ENCODE data around the gene TCEA3.

The TCEA3 gene

GRCh38 chr1:23461050-23461449 lies 36.5 kb upstream of the TCEA3 start:
- no peak for FAIRE-seq

GRCh38 chr1:23460519-23460918 lies 36.0 kb upstream of the TCEA3 start:
- TF ChIP-seq TAF1 (IDR thresholded peaks at IDR 0.05; ENCODE audit: borderline replicate concordance, low read depth, low read length), result no peak
- TF ChIP-seq POLR2AphosphoS5 (IDR thresholded peaks at IDR 0.05; ENCODE audit: low read depth, low read length), result no peak
- no peak for TF ChIP-seq POLR2A (IDR thresholded peaks at IDR 0.05; ENCODE audit: low read depth, low read length)
- DNase-seq (ENCODE audit: insufficient read length) (no peak), FAIRE-seq (no peak)

More at GRCh38 chr1:23461050-23461449, 36.5 kb upstream of the TCEA3 start:
- no peak for DNase-seq (ENCODE audit: insufficient read length)
- no peak for TF ChIP-seq POLR2AphosphoS5 (IDR thresholded peaks at IDR 0.05; ENCODE audit: low read depth, low read length)
- no peak for TF ChIP-seq POLR2A (IDR thresholded peaks at IDR 0.05; ENCODE audit: low read depth, low read length)
- TF ChIP-seq TAF1 (IDR thresholded peaks at IDR 0.05; ENCODE audit: borderline replicate concordance, low read depth, low read length), result no peak

DNA sequence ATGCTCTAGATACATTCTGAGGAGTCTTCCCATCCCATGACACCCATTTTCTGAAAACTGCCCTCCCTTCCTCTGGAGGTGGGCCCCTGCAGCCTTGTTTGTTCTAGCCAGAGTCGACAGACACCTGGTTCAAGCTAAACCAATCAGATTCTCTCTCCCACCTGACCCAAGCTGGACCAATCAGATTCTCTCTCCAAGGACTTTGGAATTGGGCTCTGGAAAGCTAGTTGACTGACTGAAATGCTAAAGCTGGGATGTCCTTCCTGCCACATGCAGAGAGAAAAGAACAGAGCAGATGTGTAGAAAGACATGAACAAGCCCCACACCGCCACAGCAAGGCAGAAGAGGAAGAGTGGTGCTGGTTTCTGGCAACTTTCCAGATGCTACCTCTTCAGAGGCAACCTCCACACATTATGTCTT lies 34.8 kb upstream of the TCEA3 start:
- no peak for DNase-seq (ENCODE audit: insufficient read length)
- TF ChIP-seq TAF1 (IDR thresholded peaks at IDR 0.05; ENCODE audit: borderline replicate concordance, low read depth, low read length) (no peak), POLR2AphosphoS5 (IDR thresholded peaks at IDR 0.05; ENCODE audit: low read depth, low read length) (no peak), POLR2A (IDR thresholded peaks at IDR 0.05; ENCODE audit: low read depth, low read length) (no peak)
- FAIRE-seq, result no peak

DNA sequence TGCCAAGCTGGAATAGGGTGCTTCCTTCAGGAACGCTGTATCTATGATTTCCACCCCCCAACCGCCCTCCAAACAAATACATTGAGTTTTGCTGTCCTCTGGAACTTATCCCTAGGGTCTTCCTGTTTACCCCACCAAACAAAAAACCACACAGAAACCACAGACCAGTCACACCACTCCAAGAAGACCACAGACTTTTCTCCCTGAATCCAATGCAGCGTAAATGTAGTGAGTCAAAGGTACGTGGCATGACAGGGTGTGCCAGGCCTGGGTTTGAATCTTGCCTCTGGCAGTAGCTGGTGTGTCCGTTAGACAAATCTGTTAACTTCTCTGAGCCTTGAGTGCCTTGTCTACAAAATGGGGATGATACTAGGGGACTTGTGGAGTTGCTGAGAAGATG lies 31.7 kb upstream of the TCEA3 start:
- no peak for TF ChIP-seq POLR2A (IDR thresholded peaks at IDR 0.05; ENCODE audit: low read depth, low read length)
- no peak for TF ChIP-seq TAF1 (IDR thresholded peaks at IDR 0.05; ENCODE audit: borderline replicate concordance, low read depth, low read length)
- no peak for TF ChIP-seq POLR2AphosphoS5 (IDR thresholded peaks at IDR 0.05; ENCODE audit: low read depth, low read length)
- FAIRE-seq, result no peak
- DNase-seq (ENCODE audit: insufficient read length), result no peak

- TF ChIP-seq TAF1 (IDR thresholded peaks at IDR 0.05; ENCODE audit: borderline replicate concordance, low read depth, low read length) (no peak), POLR2A (IDR thresholded peaks at IDR 0.05; ENCODE audit: low read depth, low read length) (no peak), POLR2AphosphoS5 (IDR thresholded peaks at IDR 0.05; ENCODE audit: low read depth, low read length) (no peak)
- no peak for DNase-seq (ENCODE audit: insufficient read length)
- FAIRE-seq, result no peak
These were observed 29.0 kb upstream of the TCEA3 start for GRCh38 chr1:23453455-23454000.

DNA sequence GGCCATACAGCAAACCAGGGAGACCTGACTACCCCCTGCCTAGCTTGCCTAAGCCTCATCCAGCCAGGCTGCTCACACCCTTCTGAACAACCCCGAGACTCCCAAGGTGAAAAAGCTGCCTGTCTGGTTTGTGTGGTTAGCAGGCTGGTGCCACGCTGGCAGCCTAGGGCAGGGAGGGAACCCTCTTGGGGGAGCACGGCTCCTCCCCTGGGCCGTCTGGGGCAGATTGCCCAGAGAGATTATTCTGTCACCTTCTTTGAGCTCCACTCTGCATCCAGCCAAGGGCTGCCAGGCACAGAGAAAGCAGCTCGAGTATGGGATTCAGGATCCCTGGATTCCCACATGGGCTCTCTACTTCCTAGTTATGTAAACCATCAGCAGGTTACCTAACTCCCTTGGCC lies 27.5 kb upstream of the TCEA3 start:
- TF ChIP-seq TAF1 (IDR thresholded peaks at IDR 0.05; ENCODE audit: borderline replicate concordance, low read depth, low read length) (no peak), POLR2A (IDR thresholded peaks at IDR 0.05; ENCODE audit: low read depth, low read length) (no peak), POLR2AphosphoS5 (IDR thresholded peaks at IDR 0.05; ENCODE audit: low read depth, low read length) (no peak)
- no peak for DNase-seq (ENCODE audit: insufficient read length)
- FAIRE-seq, result no peak

GRCh38 chr1:23451441-23451840 lies 26.9 kb upstream of the TCEA3 start:
- no peak for DNase-seq (ENCODE audit: insufficient read length)
- TF ChIP-seq POLR2AphosphoS5 (IDR thresholded peaks at IDR 0.05; ENCODE audit: low read depth, low read length), result no peak
- TF ChIP-seq POLR2A (IDR thresholded peaks at IDR 0.05; ENCODE audit: low read depth, low read length), result no peak
- TF ChIP-seq TAF1 (IDR thresholded peaks at IDR 0.05; ENCODE audit: borderline replicate concordance, low read depth, low read length), result no peak
- FAIRE-seq, result no peak

DNA sequence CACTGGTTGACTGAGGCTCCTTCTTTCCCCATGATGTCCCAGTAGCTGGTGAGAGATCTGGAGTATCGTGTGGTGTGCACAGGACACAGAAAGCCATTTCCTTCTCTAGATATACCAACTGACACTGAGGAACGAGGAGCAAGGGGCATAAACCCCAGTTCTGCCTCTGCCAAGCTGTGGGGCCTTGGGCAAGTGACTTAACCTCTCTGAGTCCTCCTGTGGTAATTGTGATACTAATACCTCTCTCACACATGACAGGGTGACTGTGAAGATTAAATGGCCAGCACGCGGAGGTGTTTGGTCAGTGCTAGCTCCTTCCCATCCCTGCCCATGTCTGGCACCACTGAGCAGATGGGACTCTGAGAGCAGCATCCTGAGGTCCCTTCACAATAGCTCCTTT lies 26.3 kb upstream of the TCEA3 start:
- FAIRE-seq (no peak), DNase-seq (ENCODE audit: insufficient read length) (no peak)
- TF ChIP-seq POLR2A (IDR thresholded peaks at IDR 0.05; ENCODE audit: low read depth, low read length), result no peak
- TF ChIP-seq POLR2AphosphoS5 (IDR thresholded peaks at IDR 0.05; ENCODE audit: low read depth, low read length), result no peak
- no peak for TF ChIP-seq TAF1 (IDR thresholded peaks at IDR 0.05; ENCODE audit: borderline replicate concordance, low read depth, low read length)

DNA sequence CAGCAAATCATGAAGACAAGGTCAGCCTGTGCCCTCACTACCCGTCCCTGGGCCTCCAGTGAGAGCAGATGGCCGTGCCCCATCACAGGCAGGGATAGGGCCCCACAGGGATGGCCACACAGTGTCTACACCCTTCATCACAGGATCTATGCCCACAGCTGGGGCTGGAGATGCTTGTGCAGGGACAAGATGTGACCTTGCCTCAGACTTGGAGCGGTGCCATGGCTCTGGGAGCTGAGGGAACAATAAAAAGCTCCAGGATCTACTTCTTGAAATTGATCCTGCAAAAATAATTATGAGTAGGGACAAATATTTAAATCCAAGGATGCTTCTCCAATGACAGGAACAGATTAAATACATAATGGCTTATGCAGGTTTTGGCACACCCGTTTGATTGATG lies 25.4 kb upstream of the TCEA3 start:
- DNase-seq (ENCODE audit: insufficient read length), result no peak
- FAIRE-seq, result no peak
- no peak for TF ChIP-seq POLR2AphosphoS5 (IDR thresholded peaks at IDR 0.05; ENCODE audit: low read depth, low read length)
- no peak for TF ChIP-seq POLR2A (IDR thresholded peaks at IDR 0.05; ENCODE audit: low read depth, low read length)
- TF ChIP-seq TAF1 (IDR thresholded peaks at IDR 0.05; ENCODE audit: borderline replicate concordance, low read depth, low read length), result no peak

DNA sequence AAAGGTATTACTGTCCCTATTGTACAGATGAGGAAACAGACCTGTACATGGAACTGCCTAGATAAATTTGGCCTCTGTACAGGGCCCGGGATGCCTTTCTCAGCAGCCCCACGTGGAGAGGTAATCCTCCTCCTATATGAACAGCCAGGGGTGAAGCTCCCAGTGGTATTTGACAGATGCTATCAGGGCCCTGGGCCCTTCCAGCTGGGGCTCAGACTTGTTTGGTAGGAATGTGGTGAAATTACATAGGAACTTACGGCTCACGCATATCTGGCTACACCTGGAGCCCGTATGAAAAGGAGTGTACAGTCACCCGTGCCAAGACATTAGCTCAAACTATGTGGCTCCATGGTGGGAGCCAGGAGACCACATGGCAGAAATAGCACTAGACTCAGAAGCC lies 24.8 kb upstream of the TCEA3 start:
- DNase-seq (ENCODE audit: insufficient read length) (no peak), FAIRE-seq (no peak)
- no peak for TF ChIP-seq POLR2A (IDR thresholded peaks at IDR 0.05; ENCODE audit: low read depth, low read length)
- TF ChIP-seq POLR2AphosphoS5 (IDR thresholded peaks at IDR 0.05; ENCODE audit: low read depth, low read length), result no peak
- no peak for TF ChIP-seq TAF1 (IDR thresholded peaks at IDR 0.05; ENCODE audit: borderline replicate concordance, low read depth, low read length)

DNA sequence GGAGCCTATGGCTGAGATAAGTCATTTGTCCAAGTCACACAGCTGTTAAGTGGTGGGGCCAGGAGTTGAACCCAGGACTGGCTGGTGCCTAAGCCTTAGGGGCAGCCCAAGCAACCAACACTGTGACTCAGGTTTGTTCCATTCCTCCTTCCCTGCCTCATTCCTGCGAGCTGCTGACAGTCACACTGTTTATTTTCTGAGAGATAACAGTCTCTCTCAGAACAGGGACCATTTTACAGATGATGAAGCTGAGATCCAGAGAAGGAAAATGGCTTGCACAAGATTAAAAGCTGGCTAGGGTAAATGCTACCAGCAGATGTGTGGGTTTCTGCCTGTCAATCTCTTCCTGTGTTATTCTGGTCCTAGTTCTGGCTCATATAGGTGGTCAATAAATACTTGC lies 24.3 kb upstream of the TCEA3 start:
- no peak for TF ChIP-seq TAF1 (IDR thresholded peaks at IDR 0.05; ENCODE audit: borderline replicate concordance, low read depth, low read length)
- no peak for TF ChIP-seq POLR2AphosphoS5 (IDR thresholded peaks at IDR 0.05; ENCODE audit: low read depth, low read length)
- TF ChIP-seq POLR2A (IDR thresholded peaks at IDR 0.05; ENCODE audit: low read depth, low read length), result no peak
- FAIRE-seq (no peak), DNase-seq (ENCODE audit: insufficient read length) (no peak)

GRCh38 chr1:23446661-23447310 lies 22.2 kb upstream of the TCEA3 start:
- no peak for FAIRE-seq
- TF ChIP-seq POLR2AphosphoS5 (IDR thresholded peaks at IDR 0.05; ENCODE audit: low read depth, low read length) (no peak), POLR2A (IDR thresholded peaks at IDR 0.05; ENCODE audit: low read depth, low read length) (no peak), TAF1 (IDR thresholded peaks at IDR 0.05; ENCODE audit: borderline replicate concordance, low read depth, low read length) (no peak)
- no peak for DNase-seq (ENCODE audit: insufficient read length)
